Fibroblast of lung (primary cell): ENCODE measurements around the gene NRSN2.

Experiments
- CTCF ChIP-seq, 2 donors: IDR thresholded peaks in 1 of 2; conservative IDR thresholded peaks in 1 of 2; 1 replicate in 1 of 2; 2 replicates in 1 of 2; pipeline ENCODE4 v1.5.1; 2011 to 2012; ENCODE audit warnings: low read length in 2 of 2, control low read depth in 1 of 2, inconsistent platforms in 1 of 2, low read depth in 1 of 2, mild to moderate bottlenecking in 1 of 2
- EZH2 ChIP-seq: IDR thresholded peaks from 2 replicates; pipeline ENCODE4 v1.5.1; 2012; ENCODE audit warnings: low read length, control low read depth, mild to moderate bottlenecking; ENCODE audit errors: missing control alignments

DNA sequence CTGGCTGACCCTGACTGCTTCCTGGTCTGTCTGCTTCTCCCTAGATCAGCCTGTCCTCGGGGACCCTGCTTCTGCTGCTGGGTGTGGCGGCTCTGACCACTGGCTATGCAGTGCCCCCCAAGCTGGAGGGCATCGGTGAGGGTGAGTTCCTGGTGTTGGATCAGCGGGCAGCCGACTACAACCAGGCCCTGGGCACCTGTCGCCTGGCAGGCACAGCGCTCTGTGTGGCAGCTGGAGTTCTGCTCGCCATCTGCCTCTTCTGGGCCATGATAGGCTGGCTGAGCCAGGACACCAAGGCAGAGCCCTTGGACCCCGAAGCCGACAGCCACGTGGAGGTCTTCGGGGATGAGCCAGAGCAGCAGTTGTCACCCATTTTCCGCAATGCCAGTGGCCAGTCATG, 6.3 kb downstream of the NRSN2 start:
- no peak for TF ChIP-seq CTCF (conservative IDR thresholded peaks at IDR 0.05 in 1 of 2, IDR thresholded peaks at IDR 0.05 in 1 of 2; ENCODE audit: low read depth in 1 of 2, low read length in 2 of 2)
- TF ChIP-seq EZH2: no peak
